Neural progenitor cell (in vitro differentiated cells): ENCODE data around the gene MINDY4B. TPM values are rescaled to one million over a fixed set of nuclear protein-coding genes. Genes with fewer than 3 reads are reported as not detected.

Source experiments
- DNase-seq: peaks from one replicate; pipeline ENCODE4 v3.0.0-alpha.2; 2016; ENCODE audit warnings: low spot score
- H2AFZ ChIP-seq: fragments of 200-600 bp; sonication (generic); replicated peaks from 2 replicates; pipeline ENCODE4 v1.6.1; 2016; ENCODE audit warnings: antibody characterized with exemption
- H3F3A ChIP-seq: fragments of 200-600 bp; sonication (generic); 2 replicates; pipeline ENCODE4 v1.6.1; 2016; ENCODE audit warnings: antibody characterized with exemption, low read depth
- H3K27ac ChIP-seq: fragments of 200-600 bp; sonication (generic); 2 replicates; pipeline ENCODE4 v1.5.1; 2016; ENCODE audit warnings: mild to moderate bottlenecking
- H3K27me3 ChIP-seq: fragments of 200-600 bp; sonication (generic); 2 replicates; pipeline ENCODE4 v1.6.1; 2016; ENCODE audit warnings: mild to moderate bottlenecking, moderate library complexity
- H3K36me3 ChIP-seq: fragments of 200-600 bp; sonication (generic); 2 replicates; pipeline ENCODE4 v1.5.1; 2016
- H3K4me1 ChIP-seq: fragments of 200-600 bp; sonication (generic); 2 replicates; pipeline ENCODE4 v1.6.1; 2016; ENCODE audit warnings: mixed run types
- H3K4me2 ChIP-seq: fragments of 200-600 bp; sonication (generic); 2 replicates; pipeline ENCODE4 v1.6.1; 2016
- H3K4me3 ChIP-seq: fragments of 200-600 bp; sonication (generic); 2 replicates; pipeline ENCODE4 v1.5.1; 2016
- H3K79me2 ChIP-seq: fragments of 200-600 bp; sonication (generic); 2 replicates; pipeline ENCODE4 v1.6.1; 2016; ENCODE audit warnings: low read depth
- H3K9ac ChIP-seq: fragments of 200-600 bp; sonication (generic); 2 replicates; pipeline ENCODE4 v1.6.1; 2016
- H3K9me3 ChIP-seq: fragments of 200-600 bp; sonication (generic); 2 replicates; pipeline ENCODE4 v1.5.1; 2016; ENCODE audit warnings: low read depth
- H4K20me1 ChIP-seq: fragments of 200-600 bp; sonication (generic); 2 replicates; pipeline ENCODE4 v1.6.1; 2016; ENCODE audit warnings: low read depth
- H3K27ac Mint-ChIP-seq: 3 replicates; pipeline ENCODE4 v1.8.0; 2021; ENCODE audit warnings: mixed read lengths
- H3K27me3 Mint-ChIP-seq: 2 replicates; pipeline ENCODE4 v1.8.0; 2022; ENCODE audit warnings: low read depth, mild to moderate bottlenecking, inconsistent platforms, moderate library complexity, mixed read lengths; ENCODE audit not compliant: insufficient read depth
- H3K36me3 Mint-ChIP-seq: 3 replicates; pipeline ENCODE4 v1.8.0; 2021; ENCODE audit warnings: mixed read lengths
- H3K4me1 Mint-ChIP-seq: 3 replicates; pipeline ENCODE4 v1.8.0; 2021; ENCODE audit warnings: mixed read lengths
- H3K4me3 Mint-ChIP-seq: 3 replicates; pipeline ENCODE4 v1.8.0; 2021; ENCODE audit warnings: mild to moderate bottlenecking, moderate library complexity, mixed read lengths
- H3K9me3 Mint-ChIP-seq: 3 replicates; pipeline ENCODE4 v1.8.0; 2020; ENCODE audit warnings: mixed read lengths
- EZH2 ChIP-seq: fragments of 200-600 bp; sonication (generic); IDR thresholded peaks from 2 replicates; pipeline ENCODE4 v1.6.1; 2017; ENCODE audit warnings: antibody characterized with exemption, mild to moderate bottlenecking, moderate library complexity
- EZH2phosphoT487 ChIP-seq: fragments of 200-600 bp; sonication (generic); IDR thresholded peaks from 2 replicates; pipeline ENCODE4 v1.6.1; 2017; ENCODE audit warnings: antibody characterized with exemption
- total RNA-seq: library from RNA; depleted of rRNA; stranded (reverse); fragments of >200 nt; gene quantifications from 2 replicates; pipeline ENCODE4 v1.2.3, GENCODE V29; 2015; ENCODE audit warnings: low replicate concordance
- TF ChIP-seq, protein P1 (sequence below): fragments of 200-600 bp; sonication (generic); IDR thresholded peaks from 2 replicates; pipeline ENCODE4 v1.5.1; 2017; ENCODE audit warnings: antibody characterized with exemption, mild to moderate bottlenecking

Gene MINDY4B
- not detected in 2 replicates for total RNA-seq

GRCh38 chr3:150905339-150905738, at the start of gene MINDY4B:
MINDY4B (minus strand) TSS chr3:150905439; CDS start chr3:150905439, 0 bp downstream.
- Histone ChIP-seq H3K4me2 (no peak within 1 kb of the TSS), H3K9ac (no peak within 1 kb of the TSS), H2AFZ (peak within 1 kb of the TSS; percentile 79), H3K79me2 (no peaks in the 10 kb centered on the region), H3K9me3 (no peaks in the 10 kb centered on the region), H3K27me3 (no peaks in the 10 kb centered on the region), H3K4me1 (peaks cover 14% of the 10 kb centered on the region), H3K36me3 (no peaks in the 10 kb centered on the region), H3K27ac (no peak within 1 kb of the TSS), H3F3A (no peaks in the 10 kb centered on the region), H4K20me1 (no peaks in the 10 kb centered on the region), H3K4me3 (no peak within 1 kb of the TSS)
- no peak for DNase-seq
- peaks cover 2% of the 10 kb centered on the region for H3K9me3 Mint-ChIP-seq
- no peak within 1 kb of the TSS for H3K27ac Mint-ChIP-seq
- TF ChIP-seq EZH2 = no peak
- TF ChIP-seq, protein P1, sequence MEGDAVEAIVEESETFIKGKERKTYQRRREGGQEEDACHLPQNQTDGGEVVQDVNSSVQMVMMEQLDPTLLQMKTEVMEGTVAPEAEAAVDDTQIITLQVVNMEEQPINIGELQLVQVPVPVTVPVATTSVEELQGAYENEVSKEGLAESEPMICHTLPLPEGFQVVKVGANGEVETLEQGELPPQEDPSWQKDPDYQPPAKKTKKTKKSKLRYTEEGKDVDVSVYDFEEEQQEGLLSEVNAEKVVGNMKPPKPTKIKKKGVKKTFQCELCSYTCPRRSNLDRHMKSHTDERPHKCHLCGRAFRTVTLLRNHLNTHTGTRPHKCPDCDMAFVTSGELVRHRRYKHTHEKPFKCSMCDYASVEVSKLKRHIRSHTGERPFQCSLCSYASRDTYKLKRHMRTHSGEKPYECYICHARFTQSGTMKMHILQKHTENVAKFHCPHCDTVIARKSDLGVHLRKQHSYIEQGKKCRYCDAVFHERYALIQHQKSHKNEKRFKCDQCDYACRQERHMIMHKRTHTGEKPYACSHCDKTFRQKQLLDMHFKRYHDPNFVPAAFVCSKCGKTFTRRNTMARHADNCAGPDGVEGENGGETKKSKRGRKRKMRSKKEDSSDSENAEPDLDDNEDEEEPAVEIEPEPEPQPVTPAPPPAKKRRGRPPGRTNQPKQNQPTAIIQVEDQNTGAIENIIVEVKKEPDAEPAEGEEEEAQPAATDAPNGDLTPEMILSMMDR = no peak
- TF ChIP-seq EZH2phosphoT487 = no peak
- H3K4me3 Mint-ChIP-seq = no peak within 1 kb of the TSS
- H3K36me3 Mint-ChIP-seq = peaks cover 1% of the 10 kb centered on the region
- peaks cover 10% of the 10 kb centered on the region for H3K4me1 Mint-ChIP-seq
- H3K27me3 Mint-ChIP-seq = peaks cover 2% of the 10 kb centered on the region

DNA sequence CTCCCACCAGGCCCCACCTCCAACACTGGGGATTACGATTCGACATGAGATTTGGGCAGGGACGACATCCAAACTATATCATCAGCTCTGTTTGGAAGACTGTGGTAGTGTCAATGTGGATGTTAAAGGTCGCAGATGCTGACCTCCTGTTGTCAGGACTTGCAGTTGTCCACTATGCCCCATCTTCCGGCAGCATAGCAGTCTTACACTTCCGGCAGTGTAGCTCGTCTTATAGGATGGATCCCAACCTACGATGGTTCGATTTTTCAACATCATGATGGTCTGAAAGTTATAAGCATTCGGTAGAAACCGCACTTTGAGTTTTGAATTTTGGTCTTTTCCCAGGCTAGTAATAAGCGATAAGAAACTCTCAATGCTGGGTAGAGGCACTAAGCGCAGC, 46.7 kb upstream of the MINDY4B start:
- H3K4me1 ChIP-seq = no peaks in the 10 kb centered on the region
- TF ChIP-seq EZH2 (no peak), EZH2phosphoT487 (no peak)
- TF ChIP-seq, protein P1 = no peak
- peaks cover 4% of the 10 kb centered on the region for H3K27me3 Mint-ChIP-seq
- H3K4me1 Mint-ChIP-seq = no peaks in the 10 kb centered on the region
- no peak overlapping the region for H3K4me3 Mint-ChIP-seq
- H4K20me1 ChIP-seq = no peaks in the 10 kb centered on the region
- DNase-seq = no peak
- H3K9ac ChIP-seq = no peak overlapping the region
- H3K79me2 ChIP-seq = no peaks in the 10 kb centered on the region
- H3K9me3 ChIP-seq = no peaks in the 10 kb centered on the region
- H3K4me2 ChIP-seq = no peak overlapping the region
- H3K36me3 ChIP-seq = no peaks in the 10 kb centered on the region
- peaks cover 5% of the 10 kb centered on the region for H3K9me3 Mint-ChIP-seq
- no peak overlapping the region for H3K27ac ChIP-seq
- no peak overlapping the region for H2AFZ ChIP-seq
- H3K27ac Mint-ChIP-seq = no peak overlapping the region
- H3K36me3 Mint-ChIP-seq = no peaks in the 10 kb centered on the region
- H3F3A ChIP-seq = no peaks in the 10 kb centered on the region
- no peak overlapping the region for H3K4me3 ChIP-seq
- no peaks in the 10 kb centered on the region for H3K27me3 ChIP-seq

DNA sequence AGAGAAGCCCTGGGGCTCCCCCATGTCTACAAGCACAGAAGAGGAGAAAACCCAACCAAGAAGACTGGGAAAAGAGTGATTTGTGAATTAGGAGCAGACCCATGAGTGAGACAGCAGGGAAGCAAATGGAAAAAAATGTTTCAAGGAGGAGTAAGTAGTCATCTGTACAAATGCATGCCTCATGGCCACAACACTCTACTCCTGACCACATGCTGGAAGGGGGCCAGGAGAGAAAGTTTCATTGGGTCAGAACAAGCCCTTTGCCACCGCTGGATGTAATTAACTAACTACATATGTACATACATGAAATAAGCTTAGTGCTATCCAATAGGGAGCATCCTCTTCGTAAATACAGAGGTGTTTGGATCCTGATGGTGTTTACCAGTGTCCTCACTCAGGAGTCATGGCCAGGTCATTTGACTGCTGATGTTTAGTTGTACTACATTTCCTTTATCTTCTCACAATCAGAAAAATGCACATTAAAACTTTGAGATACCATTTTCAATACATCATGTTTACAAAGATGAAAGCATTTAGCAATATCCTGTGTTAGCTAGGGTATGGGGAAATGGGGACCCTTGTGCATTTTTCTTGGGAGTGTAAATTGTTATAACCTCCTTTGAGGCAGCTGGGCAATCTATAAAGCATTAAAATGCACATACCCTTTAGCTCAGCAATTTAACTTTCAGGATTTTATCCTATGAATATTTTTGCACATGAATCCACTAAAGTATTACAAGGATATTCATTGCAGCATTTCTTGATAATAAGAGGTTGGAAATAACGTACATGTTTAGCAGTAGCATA, 40.2 kb upstream of the MINDY4B start:
- Mint-ChIP-seq H3K27ac (no peak overlapping the region), H3K4me3 (no peak overlapping the region), H3K4me1 (no peaks in the 10 kb centered on the region), H3K27me3 (peaks cover 4% of the 10 kb centered on the region), H3K9me3 (peaks cover 5% of the 10 kb centered on the region), H3K36me3 (no peaks in the 10 kb centered on the region)
- Histone ChIP-seq H3K36me3 (no peaks in the 10 kb centered on the region), H3K27me3 (no peaks in the 10 kb centered on the region), H3K27ac (no peak overlapping the region), H3F3A (no peaks in the 10 kb centered on the region), H3K9ac (no peak overlapping the region), H3K4me3 (no peak overlapping the region), H3K4me1 (no peaks in the 10 kb centered on the region), H2AFZ (no peak overlapping the region), H3K4me2 (no peak overlapping the region), H3K79me2 (no peaks in the 10 kb centered on the region), H3K9me3 (no peaks in the 10 kb centered on the region), H4K20me1 (no peaks in the 10 kb centered on the region)
- no peak for DNase-seq
- TF ChIP-seq, protein P1 = no peak
- TF ChIP-seq EZH2phosphoT487 (no peak), EZH2 (no peak)
